Measurements from ENCODE around the gene FOXC2. TPM values are rescaled to one million over a fixed set of nuclear protein-coding genes. Genes with fewer than 3 reads are reported as not detected.

Gene FOXC2
- polyA plus RNA-seq, 1 donor (not counting 4 experiments of a cell fraction or from before 2014, with no cell fraction given) = not detected

- DNase-seq (ENCODE audit: low read depth, low spot score) (no peak), FAIRE-seq (no peak)
- dilution Hi-C loops (cut with MboI; ENCODE audit: extremely low pct_ligation_motif_present, low sequenced_read_pairs) = no loop called here
- Histone ChIP-seq H3K4me3 (ENCODE audit: control insufficient read depth in 2 of 3, extremely low read depth in 1 of 3, insufficient read depth in 2 of 3, low read depth in 1 of 3, low read length in 3 of 3) (no peak overlapping the region), H3K9ac (ENCODE audit: control insufficient read depth, extremely low read depth, insufficient read depth, low read length) (no peak overlapping the region), H3K9me1 (ENCODE audit: control insufficient read depth, extremely low read depth, insufficient read depth, low read length) (no peaks in the 10 kb centered on the region), H3K27ac (ENCODE audit: control insufficient read depth, insufficient read depth, low read length) (no peak overlapping the region), H3K4me2 (ENCODE audit: control insufficient read depth, extremely low read depth, insufficient read depth, low read depth, low read length) (no peak overlapping the region), H3K27me3 (ENCODE audit: control insufficient read depth, extremely low read depth, insufficient read depth, low read length) (no peaks in the 10 kb centered on the region), H3K4me1 (ENCODE audit: control insufficient read depth, extremely low read depth, insufficient read depth, low read length) (no peaks in the 10 kb centered on the region), H2AFZ (ENCODE audit: control insufficient read depth, low read length) (no peak overlapping the region), H3K36me3 (ENCODE audit: control insufficient read depth in 2 of 2, extremely low read depth in 1 of 2, insufficient read depth in 2 of 2, low read length in 2 of 2) (peaks cover 16 to 49% of the 10 kb centered on the region in 2 experiments), H3K79me2 (ENCODE audit: control insufficient read depth, insufficient read depth, low read length) (no peaks in the 10 kb centered on the region), H4K20me1 (ENCODE audit: control insufficient read depth, extremely low read depth, insufficient read depth, low read length) (no peaks in the 10 kb centered on the region), H3K9me3 (ENCODE audit: control insufficient read depth, low read depth, low read length) (no peaks in the 10 kb centered on the region)
- TF ChIP-seq, protein P1, sequence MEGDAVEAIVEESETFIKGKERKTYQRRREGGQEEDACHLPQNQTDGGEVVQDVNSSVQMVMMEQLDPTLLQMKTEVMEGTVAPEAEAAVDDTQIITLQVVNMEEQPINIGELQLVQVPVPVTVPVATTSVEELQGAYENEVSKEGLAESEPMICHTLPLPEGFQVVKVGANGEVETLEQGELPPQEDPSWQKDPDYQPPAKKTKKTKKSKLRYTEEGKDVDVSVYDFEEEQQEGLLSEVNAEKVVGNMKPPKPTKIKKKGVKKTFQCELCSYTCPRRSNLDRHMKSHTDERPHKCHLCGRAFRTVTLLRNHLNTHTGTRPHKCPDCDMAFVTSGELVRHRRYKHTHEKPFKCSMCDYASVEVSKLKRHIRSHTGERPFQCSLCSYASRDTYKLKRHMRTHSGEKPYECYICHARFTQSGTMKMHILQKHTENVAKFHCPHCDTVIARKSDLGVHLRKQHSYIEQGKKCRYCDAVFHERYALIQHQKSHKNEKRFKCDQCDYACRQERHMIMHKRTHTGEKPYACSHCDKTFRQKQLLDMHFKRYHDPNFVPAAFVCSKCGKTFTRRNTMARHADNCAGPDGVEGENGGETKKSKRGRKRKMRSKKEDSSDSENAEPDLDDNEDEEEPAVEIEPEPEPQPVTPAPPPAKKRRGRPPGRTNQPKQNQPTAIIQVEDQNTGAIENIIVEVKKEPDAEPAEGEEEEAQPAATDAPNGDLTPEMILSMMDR (optimal IDR thresholded peaks at IDR 0.05 in 1 of 3, IDR thresholded peaks at IDR 0.05 in 1 of 3, conservative IDR thresholded peaks at IDR 0.05 in 1 of 3; ENCODE audit: extremely low read depth in 1 of 3, insufficient read depth in 2 of 3, low read length in 3 of 3) = no peak
- TF ChIP-seq EZH2 (IDR thresholded peaks at IDR 0.05; ENCODE audit: low read length) = no peak
Measured at GRCh38 chr16:86542756-86543750, 23.6 kb upstream of the FOXC2 start.

DNA sequence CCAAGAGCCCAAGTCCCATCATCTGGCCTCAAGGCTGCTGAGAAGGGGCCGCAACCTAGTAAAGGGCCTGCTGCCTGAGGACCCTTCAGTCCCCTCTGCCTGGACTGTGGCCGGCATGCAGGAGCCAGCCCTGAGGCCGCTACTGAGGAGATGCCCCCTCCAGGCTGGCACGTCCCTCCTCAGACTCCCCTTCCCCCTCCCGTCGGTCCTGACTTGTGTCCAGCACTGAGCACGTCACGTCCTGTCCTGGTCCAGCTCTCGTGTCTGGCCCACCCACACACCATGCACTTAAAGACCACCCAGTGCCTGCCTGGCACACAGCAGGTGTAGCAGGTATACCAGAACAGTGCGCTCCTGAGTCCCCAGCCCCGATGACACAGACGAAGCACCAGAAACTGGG, 21.1 kb upstream of the FOXC2 start:
- Histone ChIP-seq H3K36me3 (ENCODE audit: control insufficient read depth in 2 of 2, extremely low read depth in 1 of 2, insufficient read depth in 2 of 2, low read length in 2 of 2) (peaks cover 15 to 36% of the 10 kb centered on the region in 2 experiments), H3K4me2 (ENCODE audit: control insufficient read depth, extremely low read depth, insufficient read depth, low read depth, low read length) (no peak overlapping the region), H3K27me3 (ENCODE audit: control insufficient read depth, extremely low read depth, insufficient read depth, low read length) (no peaks in the 10 kb centered on the region), H3K9me1 (ENCODE audit: control insufficient read depth, extremely low read depth, insufficient read depth, low read length) (no peaks in the 10 kb centered on the region), H3K79me2 (ENCODE audit: control insufficient read depth, insufficient read depth, low read length) (no peaks in the 10 kb centered on the region), H2AFZ (ENCODE audit: control insufficient read depth, low read length) (no peak overlapping the region), H3K9me3 (ENCODE audit: control insufficient read depth, low read depth, low read length) (no peaks in the 10 kb centered on the region), H3K4me1 (ENCODE audit: control insufficient read depth, extremely low read depth, insufficient read depth, low read length) (no peaks in the 10 kb centered on the region), H4K20me1 (ENCODE audit: control insufficient read depth, extremely low read depth, insufficient read depth, low read length) (no peaks in the 10 kb centered on the region), H3K9ac (ENCODE audit: control insufficient read depth, extremely low read depth, insufficient read depth, low read length) (no peak overlapping the region), H3K27ac (ENCODE audit: control insufficient read depth, insufficient read depth, low read length) (no peak overlapping the region), H3K4me3 (ENCODE audit: control insufficient read depth in 2 of 3, extremely low read depth in 1 of 3, insufficient read depth in 2 of 3, low read depth in 1 of 3, low read length in 3 of 3) (no peak overlapping the region)
- FAIRE-seq = no peak
- dilution Hi-C loops (cut with MboI; ENCODE audit: extremely low pct_ligation_motif_present, low sequenced_read_pairs) = no loop called here
- no peak for DNase-seq (ENCODE audit: low read depth, low spot score)
- TF ChIP-seq, protein P1 (optimal IDR thresholded peaks at IDR 0.05 in 1 of 3, IDR thresholded peaks at IDR 0.05 in 1 of 3, conservative IDR thresholded peaks at IDR 0.05 in 1 of 3; ENCODE audit: extremely low read depth in 1 of 3, insufficient read depth in 2 of 3, low read length in 3 of 3) = no peak
- TF ChIP-seq EZH2 (IDR thresholded peaks at IDR 0.05; ENCODE audit: low read length) = no peak
